Fibroblast of lung (primary cell): Measurements from ENCODE around the gene ABCD4. TPM values are rescaled to one million over a fixed set of nuclear protein-coding genes. Genes with fewer than 3 reads are reported as not detected.
A peak's percentile ranks its signal among the peaks of the same experiment; 100 is the strongest.

ENCODE experiments used
- DNase-seq, 2 donors: peaks; one replicate each; pipeline versions ENCODE4 v3.0.0 to v3.0.0-alpha.2; 2010; ENCODE audit warnings: low read depth in 2 of 2
- H2AFZ ChIP-seq: 2 replicates; pipeline ENCODE4 v1.5.1; 2012; ENCODE audit warnings: low read length, control low read depth, inconsistent platforms
- H3K27ac ChIP-seq: 2 replicates; pipeline ENCODE4 v1.5.1; 2011; ENCODE audit warnings: low read length, control low read depth; ENCODE audit not compliant: insufficient read depth
- H3K27me3 ChIP-seq: 2 replicates; pipeline ENCODE4 v1.5.1; 2011; ENCODE audit warnings: mild to moderate bottlenecking, low read length; ENCODE audit not compliant: control insufficient read depth, insufficient read depth
- H3K36me3 ChIP-seq: 2 replicates; pipeline ENCODE4 v1.5.1; 2011; ENCODE audit warnings: low read length; ENCODE audit not compliant: control insufficient read depth, insufficient read depth
- H3K4me1 ChIP-seq: 2 replicates; pipeline ENCODE4 v1.5.1; 2011; ENCODE audit warnings: low read length; ENCODE audit not compliant: control insufficient read depth, insufficient read depth; ENCODE audit errors: extremely low read depth
- H3K4me2 ChIP-seq: 2 replicates; pipeline ENCODE4 v1.5.1; 2011; ENCODE audit warnings: low read length, control low read depth; ENCODE audit not compliant: insufficient read depth; ENCODE audit errors: extremely low read depth
- H3K4me3 ChIP-seq, 4 experiments: fragments of 200-600 bp in 1 of 4; sonication (generic) in 1 of 4; replicated peaks in 1 of 4; 2 replicates each; pipeline ENCODE4 v1.5.1; 2011 to 2016; ENCODE audit warnings: low read length in 4 of 4, low read depth in 3 of 4, mild to moderate bottlenecking in 3 of 4, control low read depth in 2 of 4, inconsistent platforms in 1 of 4, mixed read lengths in 1 of 4; ENCODE audit not compliant: insufficient read depth in 1 of 4; ENCODE audit errors: control extremely low read depth in 1 of 4
- H3K79me2 ChIP-seq: 2 replicates; pipeline ENCODE4 v1.5.1; 2012; ENCODE audit warnings: mild to moderate bottlenecking, low read length, inconsistent platforms; ENCODE audit not compliant: control insufficient read depth, insufficient read depth
- H3K9ac ChIP-seq: 2 replicates; pipeline ENCODE4 v1.5.1; 2011; ENCODE audit warnings: mild to moderate bottlenecking, low read length, control low read depth; ENCODE audit not compliant: insufficient read depth
- H3K9me3 ChIP-seq: 2 replicates; pipeline ENCODE4 v1.5.1; 2012; ENCODE audit warnings: low read depth, low read length; ENCODE audit not compliant: control insufficient read depth, insufficient read depth
- H4K20me1 ChIP-seq: 2 replicates; pipeline ENCODE4 v1.5.1; 2011; ENCODE audit warnings: low read length; ENCODE audit not compliant: control insufficient read depth, insufficient read depth; ENCODE audit errors: extremely low read depth
- CTCF ChIP-seq, 2 donors: IDR thresholded peaks in 1 of 2; conservative IDR thresholded peaks in 1 of 2; 1 replicate in 1 of 2; 2 replicates in 1 of 2; pipeline ENCODE4 v1.5.1; 2011 to 2012; ENCODE audit warnings: low read length in 2 of 2, control low read depth in 1 of 2, inconsistent platforms in 1 of 2, low read depth in 1 of 2, mild to moderate bottlenecking in 1 of 2
- EZH2 ChIP-seq: IDR thresholded peaks from 2 replicates; pipeline ENCODE4 v1.5.1; 2012; ENCODE audit warnings: low read length, control low read depth, mild to moderate bottlenecking; ENCODE audit errors: missing control alignments
- polyA plus RNA-seq, 2 donors: library from polyadenylated mRNA; depleted of rRNA in 1 of 2; stranded (reverse) in 1 of 2; unstranded in 1 of 2; fragments of >200 nt; gene quantifications; 2 replicates each; pipeline ENCODE4 v1.2.1, GENCODE V29; 2011 to 2012; ENCODE audit warnings: missing spikeins in 1 of 2
- total RNA-seq: library from RNA; depleted of rRNA; stranded (reverse); fragments of >200 nt; gene quantifications from 2 replicates; pipeline ENCODE4 v1.2.1, GENCODE V29; 2014

Gene ABCD4
- total and polyA plus RNA-seq, 2 donors (not counting 1 experiment from before 2014, with no cell fraction given): 12.6 to 26.9 TPM

GRCh38 chr14:74260525-74261233 is 42.1 kb downstream of the ABCD4 start:
- Histone ChIP-seq H3K79me2 (no peaks in the 10 kb centered on the region), H3K27me3 (peaks cover 15% of the 10 kb centered on the region), H3K36me3 (no peaks in the 10 kb centered on the region), H3K9ac (no peak overlapping the region), H3K27ac (no peak overlapping the region), H2AFZ (no peak overlapping the region), H3K4me1 (no peaks in the 10 kb centered on the region), H3K9me3 (no peaks in the 10 kb centered on the region), H3K4me3 (no peak overlapping the region), H4K20me1 (no peaks in the 10 kb centered on the region), H3K4me2 (no peak overlapping the region)
- DNase-seq: no peak
- no peak for TF ChIP-seq CTCF (conservative IDR thresholded peaks at IDR 0.05 in 1 of 2, IDR thresholded peaks at IDR 0.05 in 1 of 2; ENCODE audit: low read depth in 1 of 2, low read length in 2 of 2)
- TF ChIP-seq EZH2: no peak

DNA sequence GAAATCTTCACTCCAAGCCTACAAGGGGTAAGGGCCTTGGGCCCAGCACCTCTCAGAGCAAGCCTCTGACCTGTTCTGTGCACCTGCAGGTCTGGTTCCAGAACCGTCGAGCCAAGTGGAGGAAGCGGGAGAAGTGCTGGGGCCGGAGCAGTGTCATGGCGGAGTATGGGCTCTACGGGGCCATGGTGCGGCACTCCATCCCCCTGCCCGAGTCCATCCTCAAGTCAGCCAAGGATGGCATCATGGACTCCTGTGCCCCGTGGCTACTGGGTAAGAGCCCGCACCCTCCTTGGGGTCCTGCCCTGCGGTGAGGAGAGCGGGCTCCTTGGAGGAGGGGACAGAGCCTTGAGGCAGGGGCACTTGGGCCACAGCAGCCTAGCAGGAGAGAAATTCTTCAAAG is 43.2 kb downstream of the ABCD4 start:
- no peak overlapping the region for H3K27ac ChIP-seq
- no peak overlapping the region for H3K9ac ChIP-seq
- H3K27me3 ChIP-seq: peaks cover 15% of the 10 kb centered on the region
- H3K9me3 ChIP-seq: no peaks in the 10 kb centered on the region
- no peak for DNase-seq
- no peaks in the 10 kb centered on the region for H3K36me3 ChIP-seq
- TF ChIP-seq CTCF (conservative IDR thresholded peaks at IDR 0.05 in 1 of 2, IDR thresholded peaks at IDR 0.05 in 1 of 2; ENCODE audit: low read depth in 1 of 2, low read length in 2 of 2) (no peak), EZH2 (no peak)
- no peaks in the 10 kb centered on the region for H3K4me1 ChIP-seq
- no peaks in the 10 kb centered on the region for H3K79me2 ChIP-seq
- H2AFZ ChIP-seq: no peak overlapping the region
- H3K4me2 ChIP-seq: no peak overlapping the region
- H3K4me3 ChIP-seq: no peak overlapping the region
- no peaks in the 10 kb centered on the region for H4K20me1 ChIP-seq

GRCh38 chr14:74258764-74259035 is 44.0 kb downstream of the ABCD4 start:
- Histone ChIP-seq H3K79me2 (no peaks in the 10 kb centered on the region), H3K4me1 (no peaks in the 10 kb centered on the region), H3K27ac (no peak overlapping the region), H3K4me3 (peak overlapping the region in 1 of 4 experiments; percentile 24), H3K36me3 (no peaks in the 10 kb centered on the region), H3K27me3 (peaks cover 15% of the 10 kb centered on the region), H3K9ac (no peak overlapping the region), H4K20me1 (no peaks in the 10 kb centered on the region), H3K4me2 (no peak overlapping the region), H3K9me3 (no peaks in the 10 kb centered on the region), H2AFZ (no peak overlapping the region)
- TF ChIP-seq EZH2: peak; percentile 71
- TF ChIP-seq CTCF (conservative IDR thresholded peaks at IDR 0.05 in 1 of 2, IDR thresholded peaks at IDR 0.05 in 1 of 2; ENCODE audit: low read depth in 1 of 2, low read length in 2 of 2): no peak
- no peak for DNase-seq
